Mucosa of descending colon (tissue), 3 donors: ENCODE results near the gene PRR35. TPM values are rescaled to one million over a fixed set of nuclear protein-coding genes. Genes with fewer than 3 reads are reported as not detected.

Experiments
- ATAC-seq: fragments of 200-7000 bp; cut with Tn5 transposase; one replicate; pipeline ENCODE4 v1.9.1; 2020; ENCODE audit warnings: mild to moderate bottlenecking, moderate library complexity
- DNase-seq, 3 donors: peaks; one replicate each; pipeline ENCODE4 v3.0.0-alpha.2; 2020
- H3K36me3 ChIP-seq: fragments of 200-600 bp; one replicate; pipeline ENCODE4 v1.8.0; 2021; ENCODE audit warnings: low read depth, mild to moderate bottlenecking
- H3K4me1 ChIP-seq: fragments of 200-600 bp; one replicate; pipeline ENCODE4 v1.8.0; 2021; ENCODE audit warnings: low read depth, mild to moderate bottlenecking
- H3K4me3 ChIP-seq: fragments of 200-600 bp; one replicate; pipeline ENCODE4 v1.8.0; 2021; ENCODE audit warnings: mild to moderate bottlenecking
- H3K9me3 ChIP-seq: fragments of 200-600 bp; one replicate; pipeline ENCODE4 v1.8.0; 2021; ENCODE audit warnings: mild to moderate bottlenecking
- CTCF ChIP-seq: fragments of 200-600 bp; IDR thresholded peaks from one replicate; pipeline ENCODE4 v1.8.0; 2022; ENCODE audit warnings: antibody characterized with exemption, mild to moderate bottlenecking
- intact Hi-C, 2 donors: fragments of 100-400 bp; cut with DNase I in 1 of 2; cut with micrococcal nuclease in 1 of 2; formaldehyde crosslinking; loops; one replicate each; pipeline versions ENCODE4 v1.11.0 to v1.11.1; 2022; cut with DNase I, micrococcal nuclease
- total RNA-seq, 3 donors: library from RNA; stranded (reverse); fragmentation: NEBNext Ultra II Directional in 2 of 3; extraction: Animal tissue kit (Norgen Biotek cat#: 25700) in 2 of 3; gene quantifications; one replicate each; pipeline versions ENCODE4 v1.2.1 to v1.2.4, GENCODE V29; 2021 to 2023
- donor health status: DM: no; HTN: no; CAD: no; lungs with moderate emphysema.
- donor health status: DM: no; HTN: no; CAD: no.
- donor health status: DM: no; HTN: yes; CAD: no.

PRR35 gene
- total RNA-seq, 3 donors from 2014 or later: not detected

- H3K36me3 ChIP-seq: no peaks in the 10 kb centered on the region
- H3K9me3 ChIP-seq: no peaks in the 10 kb centered on the region
- DNase-seq (no peak), ATAC-seq (no peak)
- no peak overlapping the region for H3K4me3 ChIP-seq
- H3K4me1 ChIP-seq: peaks cover 17% of the 10 kb centered on the region
- intact Hi-C loops: loop anchor here (10.0 kb wide), 1 partner anchor 92 kb away; the partner anchor contains the start of gene RHOT2 (in 2 of the 2)
- TF ChIP-seq CTCF: no peak
Observed at GRCh38 chr16:572865-573650, 12.9 kb downstream of the PRR35 start.

- DNase-seq: no peak
- ATAC-seq: no peak
- H3K4me1 ChIP-seq: peaks cover 6% of the 10 kb centered on the region
- intact Hi-C loops: loop anchor here (10.0 kb wide), 1 partner anchor 91 kb away; the partner anchor contains the start of gene RHOT2 (in 2 of the 2)
- no peaks in the 10 kb centered on the region for H3K9me3 ChIP-seq
- no peak overlapping the region for H3K4me3 ChIP-seq
- no peaks in the 10 kb centered on the region for H3K36me3 ChIP-seq
- TF ChIP-seq CTCF: no peak
Observed at GRCh38 chr16:574021-574760, 14.0 kb downstream of the PRR35 start.

- H3K36me3 ChIP-seq: no peaks in the 10 kb centered on the region
- intact Hi-C loops: loop anchor here (10.0 kb wide), 1 partner anchor 89 kb away; the partner anchor contains the start of gene RHOT2 (in 2 of the 2)
Observed at GRCh38 chr16:575354-576196, 15.4 kb downstream of the PRR35 start.

GRCh38 chr16:576197-576822, 16.1 kb downstream of the PRR35 start:
- DNase-seq: no peak
- intact Hi-C loops: loop anchor here (10.0 kb wide), 1 partner anchor 88 kb away; the partner anchor contains the start of gene RHOT2 (in 2 of the 2)
- Histone ChIP-seq H3K9me3 (no peaks in the 10 kb centered on the region), H3K4me3 (no peak overlapping the region), H3K36me3 (no peaks in the 10 kb centered on the region), H3K4me1 (no peaks in the 10 kb centered on the region)
- ATAC-seq: no peak
- no peak for TF ChIP-seq CTCF

More at GRCh38 chr16:575354-576196, 15.4 kb downstream of the PRR35 start:
- Histone ChIP-seq H3K4me1 (peaks cover 3% of the 10 kb centered on the region), H3K4me3 (no peak overlapping the region), H3K9me3 (no peaks in the 10 kb centered on the region)
- no peak for TF ChIP-seq CTCF
- DNase-seq (no peak), ATAC-seq (no peak)

GRCh38 chr16:576823-577201, 16.6 kb downstream of the PRR35 start:
- intact Hi-C loops: loop anchor here (10.0 kb wide), 1 partner anchor 88 kb away; the partner anchor contains the start of gene RHOT2 (in 2 of the 2)
- no peak for DNase-seq
- Histone ChIP-seq H3K36me3 (no peaks in the 10 kb centered on the region), H3K4me3 (no peak overlapping the region), H3K4me1 (no peaks in the 10 kb centered on the region), H3K9me3 (no peaks in the 10 kb centered on the region)
- TF ChIP-seq CTCF: no peak
- no peak for ATAC-seq
